GM23338 (cell line): Measurements from ENCODE around the gene SPEM3. TPM values are rescaled to one million over a fixed set of nuclear protein-coding genes. Genes with fewer than 3 reads are reported as not detected.

ENCODE experiments used
- ATAC-seq: fragments of 200-7000 bp; cut with Tn5 transposase; 3 replicates; pipeline ENCODE4 v1.9.1; 2020
- DNase-seq: peaks from one replicate; pipeline ENCODE4 v3.0.0-alpha.2; 2015; ENCODE audit warnings: low spot score
- H2AFZ ChIP-seq: fragments of 200-600 bp; sonication (generic); 2 replicates; pipeline ENCODE4 v1.8.0; 2016; ENCODE audit warnings: antibody characterized with exemption, mild to moderate bottlenecking, moderate library complexity
- H3F3A ChIP-seq: fragments of 200-600 bp; sonication (generic); replicated peaks from 2 replicates; pipeline ENCODE4 v1.8.0; 2017; ENCODE audit warnings: antibody characterized with exemption, mixed run types, low read depth
- H3K27ac ChIP-seq: fragments of 200-600 bp; sonication (generic); 2 replicates; pipeline ENCODE4 v1.6.1; 2016; ENCODE audit warnings: low read depth
- H3K27me3 ChIP-seq: fragments of 200-600 bp; sonication (generic); 2 replicates; pipeline ENCODE4 v1.8.0; 2016; ENCODE audit warnings: mild to moderate bottlenecking, mixed run types, moderate library complexity; ENCODE audit not compliant: insufficient read depth
- H3K36me3 ChIP-seq: fragments of 200-600 bp; sonication (generic); 2 replicates; pipeline ENCODE4 v1.8.0; 2016; ENCODE audit warnings: mild to moderate bottlenecking; ENCODE audit not compliant: insufficient read depth
- H3K4me1 ChIP-seq: fragments of 200-600 bp; sonication (generic); 2 replicates; pipeline ENCODE4 v1.8.0; 2016; ENCODE audit warnings: mild to moderate bottlenecking, moderate library complexity; ENCODE audit not compliant: insufficient read depth
- H3K4me2 ChIP-seq: fragments of 200-600 bp; sonication (generic); 2 replicates; pipeline ENCODE4 v1.7.1; 2017; ENCODE audit warnings: mixed run types
- H3K4me3 ChIP-seq: fragments of 200-600 bp; sonication (generic); 2 replicates; pipeline ENCODE4 v1.6.1; 2016; ENCODE audit warnings: mixed run types
- H3K79me2 ChIP-seq: fragments of 200-600 bp; sonication (generic); replicated peaks from 2 replicates; pipeline ENCODE4 v1.8.0; 2017; ENCODE audit warnings: mild to moderate bottlenecking; ENCODE audit not compliant: insufficient read depth
- H3K9me2 ChIP-seq: fragments of 200-600 bp; sonication (generic); 2 replicates; pipeline ENCODE4 v1.8.0; 2017; ENCODE audit not compliant: insufficient read depth
- H4K20me1 ChIP-seq: fragments of 200-600 bp; sonication (generic); replicated peaks from 2 replicates; pipeline ENCODE4 v1.8.0; 2017; ENCODE audit warnings: mild to moderate bottlenecking; ENCODE audit not compliant: insufficient read depth
- H3K27ac Mint-ChIP-seq: 2 replicates; pipeline ENCODE4 v1.8.0; 2020; ENCODE audit warnings: inconsistent platforms, mild to moderate bottlenecking, moderate library complexity, mixed read lengths
- H3K27me3 Mint-ChIP-seq: 3 replicates; pipeline ENCODE4 v1.8.0; 2022; ENCODE audit warnings: low read depth, mild to moderate bottlenecking, moderate library complexity, mixed read lengths, inconsistent platforms; ENCODE audit not compliant: insufficient read depth, poor library complexity
- H3K36me3 Mint-ChIP-seq: 3 replicates; pipeline ENCODE4 v1.8.0; 2021; ENCODE audit warnings: low read depth, mild to moderate bottlenecking, inconsistent platforms, moderate library complexity, mixed read lengths
- H3K4me1 Mint-ChIP-seq: 3 replicates; pipeline ENCODE4 v1.8.0; 2020; ENCODE audit warnings: mild to moderate bottlenecking, inconsistent platforms, mixed read lengths
- H3K4me3 Mint-ChIP-seq: 3 replicates; pipeline ENCODE4 v1.8.0; 2021; ENCODE audit warnings: moderate library complexity, mild to moderate bottlenecking, inconsistent platforms, mixed read lengths
- H3K9me3 Mint-ChIP-seq: 3 replicates; pipeline ENCODE4 v1.8.0; 2020; ENCODE audit warnings: moderate library complexity, mild to moderate bottlenecking, inconsistent platforms, mixed read lengths
- CREB1 ChIP-seq: fragments of 250-450 bp; sonication (Bioruptor Pico); IDR thresholded peaks from 2 replicates; pipeline ENCODE4 v1.5.0; 2020; ENCODE audit warnings: low read depth, mild to moderate bottlenecking, moderate library complexity
- EZH2 ChIP-seq: fragments of 200-600 bp; sonication (generic); IDR thresholded peaks from one replicate; pipeline ENCODE4 v1.8.0; 2017; ENCODE audit warnings: antibody characterized with exemption, mild to moderate bottlenecking, low read depth; ENCODE audit not compliant: unreplicated experiment
- EZH2phosphoT487 ChIP-seq: fragments of 200-600 bp; sonication (generic); IDR thresholded peaks from one replicate; pipeline ENCODE4 v1.8.1; 2018; ENCODE audit warnings: antibody characterized with exemption; ENCODE audit not compliant: unreplicated experiment
- JUNB ChIP-seq: IDR thresholded peaks from one replicate; pipeline ENCODE4 v1.6.1; 2016; ENCODE audit warnings: antibody characterized with exemption; ENCODE audit not compliant: unreplicated experiment
- NANOG ChIP-seq: IDR thresholded peaks from 2 replicates; pipeline ENCODE4 v1.6.1; 2016; ENCODE audit warnings: antibody characterized with exemption, borderline replicate concordance
- ZNF114 ChIP-seq: fragments of 250-450 bp; sonication (Bioruptor Pico); IDR thresholded peaks from 2 replicates; pipeline ENCODE4 v1.5.0; 2020; ENCODE audit warnings: mild to moderate bottlenecking, moderate library complexity
- polyA plus RNA-seq: library from polyadenylated mRNA; unstranded; fragments of >200 nt; fragmentation: Nextera tagmentation; extraction: Ambion mirVana; gene quantifications from 2 replicates; pipeline ENCODE4 v1.2.1, GENCODE V29; 2016
- total RNA-seq: library from RNA; depleted of rRNA; stranded (reverse); fragments of >200 nt; shearing (Covaris generic); gene quantifications from 2 replicates; pipeline ENCODE4 v1.2.3, GENCODE V29; 2014
- TF ChIP-seq, protein P1 (sequence below): fragments of 250-450 bp; sonication (Bioruptor Pico); IDR thresholded peaks from 2 replicates; pipeline ENCODE4 v1.5.0; 2020; ENCODE audit warnings: mild to moderate bottlenecking, moderate library complexity

Gene SPEM3
- total and polyA plus RNA-seq, 2 experiments from 2014 or later, result not detected

DNA sequence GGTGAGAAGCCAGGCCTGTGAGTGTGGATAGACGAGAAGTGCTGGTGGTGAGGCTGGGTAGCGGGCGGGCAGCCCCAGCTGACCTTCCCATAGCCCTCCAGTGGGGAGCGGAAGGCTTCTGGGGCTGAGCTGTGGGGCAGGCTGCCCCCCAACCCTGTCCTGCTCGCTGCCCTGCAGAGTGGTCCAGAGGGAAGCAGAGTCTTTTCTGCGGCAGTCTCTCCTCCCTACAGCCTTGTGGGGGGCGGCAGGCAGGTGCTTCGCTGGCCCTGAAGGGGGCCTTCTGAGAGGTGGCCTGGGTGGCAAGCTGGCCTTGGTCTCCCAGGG, 17.3 kb upstream of the SPEM3 start (continued):
- TF ChIP-seq, protein P1, sequence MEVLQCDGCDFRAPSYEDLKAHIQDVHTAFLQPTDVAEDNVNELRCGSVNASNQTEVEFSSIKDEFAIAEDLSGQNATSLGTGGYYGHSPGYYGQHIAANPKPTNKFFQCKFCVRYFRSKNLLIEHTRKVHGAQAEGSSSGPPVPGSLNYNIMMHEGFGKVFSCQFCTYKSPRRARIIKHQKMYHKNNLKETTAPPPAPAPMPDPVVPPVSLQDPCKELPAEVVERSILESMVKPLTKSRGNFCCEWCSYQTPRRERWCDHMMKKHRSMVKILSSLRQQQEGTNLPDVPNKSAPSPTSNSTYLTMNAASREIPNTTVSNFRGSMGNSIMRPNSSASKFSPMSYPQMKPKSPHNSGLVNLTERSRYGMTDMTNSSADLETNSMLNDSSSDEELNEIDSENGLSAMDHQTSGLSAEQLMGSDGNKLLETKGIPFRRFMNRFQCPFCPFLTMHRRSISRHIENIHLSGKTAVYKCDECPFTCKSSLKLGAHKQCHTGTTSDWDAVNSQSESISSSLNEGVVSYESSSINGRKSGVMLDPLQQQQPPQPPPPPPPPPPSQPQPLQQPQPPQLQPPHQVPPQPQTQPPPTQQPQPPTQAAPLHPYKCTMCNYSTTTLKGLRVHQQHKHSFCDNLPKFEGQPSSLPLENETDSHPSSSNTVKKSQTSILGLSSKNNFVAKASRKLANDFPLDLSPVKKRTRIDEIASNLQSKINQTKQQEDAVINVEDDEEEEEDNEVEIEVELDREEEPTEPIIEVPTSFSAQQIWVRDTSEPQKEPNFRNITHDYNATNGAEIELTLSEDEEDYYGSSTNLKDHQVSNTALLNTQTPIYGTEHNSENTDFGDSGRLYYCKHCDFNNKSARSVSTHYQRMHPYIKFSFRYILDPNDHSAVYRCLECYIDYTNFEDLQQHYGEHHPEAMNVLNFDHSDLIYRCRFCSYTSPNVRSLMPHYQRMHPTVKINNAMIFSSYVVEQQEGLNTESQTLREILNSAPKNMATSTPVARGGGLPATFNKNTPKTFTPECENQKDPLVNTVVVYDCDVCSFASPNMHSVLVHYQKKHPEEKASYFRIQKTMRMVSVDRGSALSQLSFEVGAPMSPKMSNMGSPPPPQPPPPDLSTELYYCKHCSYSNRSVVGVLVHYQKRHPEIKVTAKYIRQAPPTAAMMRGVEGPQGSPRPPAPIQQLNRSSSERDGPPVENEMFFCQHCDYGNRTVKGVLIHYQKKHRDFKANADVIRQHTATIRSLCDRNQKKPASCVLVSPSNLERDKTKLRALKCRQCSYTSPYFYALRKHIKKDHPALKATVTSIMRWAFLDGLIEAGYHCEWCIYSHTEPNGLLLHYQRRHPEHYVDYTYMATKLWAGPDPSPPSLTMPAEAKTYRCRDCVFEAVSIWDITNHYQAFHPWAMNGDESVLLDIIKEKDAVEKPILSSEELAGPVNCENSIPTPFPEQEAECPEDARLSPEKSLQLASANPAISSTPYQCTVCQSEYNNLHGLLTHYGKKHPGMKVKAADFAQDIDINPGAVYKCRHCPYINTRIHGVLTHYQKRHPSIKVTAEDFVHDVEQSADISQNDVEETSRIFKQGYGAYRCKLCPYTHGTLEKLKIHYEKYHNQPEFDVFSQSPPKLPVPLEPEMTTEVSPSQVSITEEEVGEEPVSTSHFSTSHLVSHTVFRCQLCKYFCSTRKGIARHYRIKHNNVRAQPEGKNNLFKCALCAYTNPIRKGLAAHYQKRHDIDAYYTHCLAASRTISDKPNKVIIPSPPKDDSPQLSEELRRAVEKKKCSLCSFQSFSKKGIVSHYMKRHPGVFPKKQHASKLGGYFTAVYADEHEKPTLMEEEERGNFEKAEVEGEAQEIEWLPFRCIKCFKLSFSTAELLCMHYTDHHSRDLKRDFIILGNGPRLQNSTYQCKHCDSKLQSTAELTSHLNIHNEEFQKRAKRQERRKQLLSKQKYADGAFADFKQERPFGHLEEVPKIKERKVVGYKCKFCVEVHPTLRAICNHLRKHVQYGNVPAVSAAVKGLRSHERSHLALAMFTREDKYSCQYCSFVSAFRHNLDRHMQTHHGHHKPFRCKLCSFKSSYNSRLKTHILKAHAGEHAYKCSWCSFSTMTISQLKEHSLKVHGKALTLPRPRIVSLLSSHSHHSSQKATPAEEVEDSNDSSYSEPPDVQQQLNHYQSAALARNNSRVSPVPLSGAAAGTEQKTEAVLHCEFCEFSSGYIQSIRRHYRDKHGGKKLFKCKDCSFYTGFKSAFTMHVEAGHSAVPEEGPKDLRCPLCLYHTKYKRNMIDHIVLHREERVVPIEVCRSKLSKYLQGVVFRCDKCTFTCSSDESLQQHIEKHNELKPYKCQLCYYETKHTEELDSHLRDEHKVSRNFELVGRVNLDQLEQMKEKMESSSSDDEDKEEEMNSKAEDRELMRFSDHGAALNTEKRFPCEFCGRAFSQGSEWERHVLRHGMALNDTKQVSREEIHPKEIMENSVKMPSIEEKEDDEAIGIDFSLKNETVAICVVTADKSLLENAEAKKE, result no peak
- no peak for TF ChIP-seq JUNB
- TF ChIP-seq NANOG, result no peak

DNA sequence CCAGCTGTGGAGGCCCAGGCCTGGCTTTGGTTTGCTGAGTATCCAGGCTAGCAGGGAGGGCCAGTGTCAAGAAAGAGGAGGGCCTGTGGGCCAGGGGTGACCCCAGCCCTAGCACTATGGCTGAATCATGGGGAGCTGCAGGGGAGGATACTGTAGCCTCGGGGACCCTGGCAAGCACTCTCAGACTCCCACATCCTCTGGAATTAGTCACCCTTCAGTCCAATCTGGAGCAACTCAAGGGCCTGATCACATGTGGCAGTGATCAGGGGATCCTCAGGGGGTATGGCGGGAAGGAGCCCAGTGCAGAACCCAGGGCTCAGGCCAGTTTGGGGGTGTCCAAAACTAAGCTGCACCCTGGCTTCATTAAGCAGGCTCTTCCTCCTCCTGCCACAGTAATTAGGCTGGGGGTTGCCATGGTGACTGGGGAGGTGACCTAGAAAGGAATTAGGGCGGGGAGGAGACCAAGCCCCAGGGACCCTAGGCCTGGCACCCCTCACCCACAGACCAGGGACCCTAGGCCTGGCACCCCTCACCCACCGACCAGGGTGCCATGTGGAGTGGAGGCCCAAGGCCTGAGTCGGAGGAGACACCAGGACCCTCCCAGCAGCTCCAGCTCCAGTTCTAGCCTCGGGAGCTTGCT, 15.2 kb upstream of the SPEM3 start:
- H3K4me2 ChIP-seq, result no peak overlapping the region
- H3K36me3 ChIP-seq, result no peaks in the 10 kb centered on the region; the same call in 1 of the 2 replicates
- H3K36me3 Mint-ChIP-seq, result peaks cover 38% of the 10 kb centered on the region
- H3K27me3 ChIP-seq, result no peaks in the 10 kb centered on the region
- H2AFZ ChIP-seq, result no peak overlapping the region
- H3K27ac ChIP-seq, result no peak overlapping the region
- H3F3A ChIP-seq, result no peaks in the 10 kb centered on the region
- no peak for ATAC-seq
- no peaks in the 10 kb centered on the region for H3K9me3 Mint-ChIP-seq
- H3K27ac Mint-ChIP-seq, result no peak overlapping the region
- H3K9me2 ChIP-seq, result no peaks in the 10 kb centered on the region
- no peak overlapping the region for H3K4me3 ChIP-seq
- peaks cover 24% of the 10 kb centered on the region for H3K4me1 Mint-ChIP-seq
- no peaks in the 10 kb centered on the region for H3K79me2 ChIP-seq
- no peak overlapping the region; the same call in 2 of the 3 replicates for H3K4me3 Mint-ChIP-seq
- no peak for TF ChIP-seq CREB1 (CRISPR knock-in tag)
- TF ChIP-seq EZH2phosphoT487, result no peak
- TF ChIP-seq JUNB, result no peak
- TF ChIP-seq ZNF114 (CRISPR knock-in tag), result no peak
- TF ChIP-seq EZH2, result no peak
- no peaks in the 10 kb centered on the region; the same call in none of the 2 replicates for H4K20me1 ChIP-seq
- no peak for DNase-seq
- H3K4me1 ChIP-seq, result 0 out of 2 replicates have a peak, but pooled peaks cover 4% of the 10 kb centered on the region
- H3K27me3 Mint-ChIP-seq, result peaks cover 15% of the 10 kb centered on the region
